RWPE2 (cell line): ENCODE results near the gene APCDD1L.

Source experiments
- ATAC-seq: fragments of 200-7000 bp; cut with Tn5 transposase; 3 replicates; pipeline ENCODE4 v1.9.1; 2021; ENCODE audit warnings: low read depth
- DNase-seq: peaks from one replicate; pipeline ENCODE4 v3.0.0-alpha.2; 2020; ENCODE audit warnings: low spot score
- H3K27ac ChIP-seq: fragments of 450-650 bp; 2 replicates; pipeline ENCODE4 v1.5.1; 2017; ENCODE audit warnings: mild to moderate bottlenecking; ENCODE audit not compliant: poor library complexity, severe bottlenecking
- H3K27me3 ChIP-seq: fragments of 250-450 bp; sonication (Bioruptor Pico); 2 replicates; pipeline ENCODE4 v1.5.1; 2021; ENCODE audit warnings: mild to moderate bottlenecking, moderate library complexity; ENCODE audit not compliant: insufficient read depth, poor library complexity, severe bottlenecking
- H3K36me3 ChIP-seq: fragments of 250-450 bp; sonication (Bioruptor Pico); 2 replicates; pipeline ENCODE4 v1.5.1; 2020; ENCODE audit warnings: low read depth, mild to moderate bottlenecking, moderate library complexity
- H3K4me1 ChIP-seq: fragments of 250-450 bp; sonication (Bioruptor Pico); 2 replicates; pipeline ENCODE4 v1.5.1; 2021; ENCODE audit warnings: mild to moderate bottlenecking, moderate library complexity; ENCODE audit not compliant: insufficient read depth, poor library complexity, severe bottlenecking
- H3K4me3 ChIP-seq: fragments of 250-450 bp; sonication (Bioruptor Pico); 2 replicates; pipeline ENCODE4 v1.5.1; 2021; ENCODE audit warnings: mild to moderate bottlenecking, moderate library complexity; ENCODE audit not compliant: severe bottlenecking
- H3K9me3 ChIP-seq: fragments of 250-450 bp; sonication (Bioruptor Pico); 2 replicates; pipeline ENCODE4 v1.5.1; 2021; ENCODE audit warnings: mild to moderate bottlenecking, moderate library complexity; ENCODE audit not compliant: severe bottlenecking
- TF ChIP-seq, protein P1 (sequence below): fragments of 450-650 bp; IDR thresholded peaks from one replicate; pipeline ENCODE4 v1.5.1; 2017; ENCODE audit warnings: mild to moderate bottlenecking, moderate library complexity; ENCODE audit not compliant: poor library complexity, severe bottlenecking

APCDD1L gene

DNA sequence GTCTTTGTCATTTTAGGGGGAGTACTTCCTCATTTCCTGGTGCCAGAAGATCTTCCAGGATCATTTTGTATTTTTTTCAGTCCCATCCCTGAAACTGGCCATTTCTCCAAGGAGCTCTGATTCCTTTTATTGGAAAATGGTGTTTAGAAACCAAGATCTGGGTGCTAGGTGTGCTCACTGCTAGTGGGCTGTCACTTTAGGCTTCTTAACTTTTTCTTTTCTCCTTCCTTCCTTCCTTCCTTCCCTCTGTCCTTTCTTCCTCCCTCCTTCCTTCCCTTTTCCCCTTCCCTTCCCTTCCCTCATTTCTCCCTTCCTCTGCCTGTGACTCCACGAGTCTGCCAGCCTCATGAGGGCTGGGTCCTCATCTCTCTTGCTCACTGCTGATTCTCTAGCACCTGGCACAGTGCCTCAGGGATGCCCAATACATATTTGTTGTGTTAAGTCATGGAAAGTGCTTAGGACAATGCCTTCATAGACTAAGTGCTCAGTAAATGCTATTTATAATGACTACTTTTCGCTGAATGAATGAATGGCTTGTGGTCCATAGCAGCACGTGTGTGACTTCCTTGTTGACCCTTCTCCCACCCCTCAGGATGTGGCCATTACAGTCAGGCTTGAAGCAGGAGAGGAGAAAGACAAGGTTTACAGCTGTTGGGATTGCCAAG, 36.9 kb downstream of the APCDD1L start:
- no peak overlapping the region for H3K4me3 ChIP-seq
- peaks cover 12% of the 10 kb centered on the region for H3K9me3 ChIP-seq
- ATAC-seq (peak; percentile 38; the same call in 2 of the 3 replicates), DNase-seq (no peak)
- H3K27me3 ChIP-seq, result no peaks in the 10 kb centered on the region
- no peaks in the 10 kb centered on the region for H3K36me3 ChIP-seq
- no peaks in the 10 kb centered on the region for H3K4me1 ChIP-seq
- no peak overlapping the region for H3K27ac ChIP-seq
- TF ChIP-seq, protein P1, sequence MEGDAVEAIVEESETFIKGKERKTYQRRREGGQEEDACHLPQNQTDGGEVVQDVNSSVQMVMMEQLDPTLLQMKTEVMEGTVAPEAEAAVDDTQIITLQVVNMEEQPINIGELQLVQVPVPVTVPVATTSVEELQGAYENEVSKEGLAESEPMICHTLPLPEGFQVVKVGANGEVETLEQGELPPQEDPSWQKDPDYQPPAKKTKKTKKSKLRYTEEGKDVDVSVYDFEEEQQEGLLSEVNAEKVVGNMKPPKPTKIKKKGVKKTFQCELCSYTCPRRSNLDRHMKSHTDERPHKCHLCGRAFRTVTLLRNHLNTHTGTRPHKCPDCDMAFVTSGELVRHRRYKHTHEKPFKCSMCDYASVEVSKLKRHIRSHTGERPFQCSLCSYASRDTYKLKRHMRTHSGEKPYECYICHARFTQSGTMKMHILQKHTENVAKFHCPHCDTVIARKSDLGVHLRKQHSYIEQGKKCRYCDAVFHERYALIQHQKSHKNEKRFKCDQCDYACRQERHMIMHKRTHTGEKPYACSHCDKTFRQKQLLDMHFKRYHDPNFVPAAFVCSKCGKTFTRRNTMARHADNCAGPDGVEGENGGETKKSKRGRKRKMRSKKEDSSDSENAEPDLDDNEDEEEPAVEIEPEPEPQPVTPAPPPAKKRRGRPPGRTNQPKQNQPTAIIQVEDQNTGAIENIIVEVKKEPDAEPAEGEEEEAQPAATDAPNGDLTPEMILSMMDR, result no peak

DNA sequence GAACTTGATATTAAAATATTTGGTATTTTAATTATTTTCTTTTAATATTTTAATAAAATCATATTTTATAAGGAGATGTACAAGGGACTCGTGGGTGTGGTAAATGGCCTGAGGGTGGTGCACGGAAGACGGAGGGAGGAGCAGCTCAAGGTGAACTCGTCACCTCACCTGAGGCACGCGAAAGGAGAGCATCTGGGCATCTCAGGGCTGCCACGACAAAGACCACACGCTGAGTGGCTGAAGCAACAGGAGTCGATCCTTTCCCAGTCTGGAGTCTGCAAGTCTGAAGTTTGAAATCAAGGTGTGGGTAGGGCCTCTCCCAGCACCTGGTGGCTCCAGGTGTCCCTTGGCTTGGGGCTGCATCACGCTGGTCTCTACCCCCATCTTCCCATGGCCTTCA, 39.7 kb downstream of the APCDD1L start:
- H3K27ac ChIP-seq, result no peak overlapping the region

DNA sequence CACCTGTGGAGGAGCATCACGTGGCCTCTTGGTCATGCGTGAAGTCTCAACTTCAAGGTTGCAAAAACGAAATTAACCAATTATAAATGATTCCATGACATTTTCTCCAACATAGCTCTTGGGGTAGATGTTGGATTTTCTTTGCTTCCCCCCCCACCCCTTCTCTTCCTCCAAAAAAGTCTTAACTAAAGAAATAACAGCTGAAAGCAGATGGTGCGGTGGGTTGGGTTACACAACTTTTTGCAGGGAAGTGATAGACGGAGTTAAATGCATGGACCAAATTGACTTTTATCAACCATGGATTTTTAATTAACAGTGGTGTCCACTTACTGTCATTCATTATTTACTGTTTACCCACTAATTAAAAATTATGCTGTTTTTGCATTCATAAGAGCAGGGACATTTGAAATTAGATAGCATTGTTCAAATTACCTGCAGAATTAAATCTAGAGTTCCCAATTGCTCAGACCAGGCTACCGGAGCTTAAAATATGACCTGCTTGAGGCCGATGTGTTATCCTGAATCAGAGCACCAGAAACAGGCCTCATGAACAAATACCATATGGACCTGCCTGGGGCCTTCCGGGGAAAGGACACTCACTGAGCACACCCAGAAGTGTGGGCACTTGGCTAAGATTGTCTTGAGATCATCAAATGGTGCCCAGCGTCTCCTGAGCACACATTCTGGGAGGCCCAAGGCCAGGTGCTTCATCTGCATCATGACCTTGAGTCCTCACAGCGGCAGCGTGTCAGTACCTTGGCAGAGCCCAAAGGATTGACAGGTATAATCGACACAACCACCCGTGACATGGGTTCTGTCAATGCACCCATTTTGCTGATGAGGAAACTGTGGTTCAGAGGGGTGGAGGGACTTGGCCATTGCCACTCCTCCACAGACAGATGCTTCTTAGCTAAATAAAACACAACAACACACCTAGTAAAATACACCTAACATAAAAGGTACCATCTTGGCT, 41.5 kb downstream of the APCDD1L start:
- Histone ChIP-seq H3K36me3 (no peaks in the 10 kb centered on the region), H3K27ac (no peak overlapping the region), H3K27me3 (no peaks in the 10 kb centered on the region), H3K4me1 (no peaks in the 10 kb centered on the region), H3K4me3 (no peak overlapping the region), H3K9me3 (peaks cover 12% of the 10 kb centered on the region)
- ATAC-seq, result no peak
- TF ChIP-seq, protein P1, result no peak
- DNase-seq, result peak; percentile 70

More for the DNA sequence above, 39.7 kb downstream of the APCDD1L start:
- no peak for DNase-seq
- H3K4me1 ChIP-seq, result no peaks in the 10 kb centered on the region
- H3K27me3 ChIP-seq, result no peaks in the 10 kb centered on the region
- no peak overlapping the region for H3K4me3 ChIP-seq
- TF ChIP-seq, protein P1, result no peak
- no peak for ATAC-seq
- H3K9me3 ChIP-seq, result peaks cover 12% of the 10 kb centered on the region
- no peaks in the 10 kb centered on the region for H3K36me3 ChIP-seq

DNA sequence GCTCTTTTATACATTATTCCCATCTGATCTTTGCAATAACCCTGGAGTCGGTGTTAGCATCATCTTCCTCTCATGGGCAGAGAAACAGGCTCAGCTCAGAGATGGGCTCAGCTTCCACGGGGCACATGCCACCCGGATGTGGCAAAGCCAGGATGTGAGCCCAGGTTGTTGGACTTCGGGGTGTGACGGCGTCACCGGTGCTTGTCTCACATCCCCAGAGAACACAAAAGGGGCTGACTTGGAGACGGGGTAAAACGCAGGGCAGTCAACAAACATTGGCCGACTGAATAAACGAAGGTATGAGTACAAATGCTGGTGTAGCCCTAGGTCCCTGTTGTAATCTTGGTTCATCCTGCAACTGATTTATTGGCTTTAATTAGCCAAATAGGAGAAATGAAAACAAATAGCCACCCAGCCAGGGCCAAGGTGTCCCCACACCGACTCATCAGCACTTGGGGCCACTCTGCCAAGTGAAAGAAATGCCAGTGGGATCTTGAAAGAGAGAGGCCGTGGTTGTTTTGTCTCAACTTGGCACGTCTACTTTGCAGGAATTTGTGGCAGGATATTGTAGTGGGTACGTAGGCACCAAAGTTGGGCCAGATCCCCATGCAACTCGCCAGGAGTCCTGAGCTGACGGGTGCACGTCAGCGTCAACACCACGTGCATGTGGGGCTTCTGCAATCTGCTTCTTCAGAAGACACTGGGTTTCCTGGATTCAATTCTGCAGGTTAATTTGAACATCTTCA, 42.8 kb downstream of the APCDD1L start:
- ATAC-seq (no peak), DNase-seq (peak; percentile 76)
- TF ChIP-seq, protein P1, result no peak
- Histone ChIP-seq H3K27ac (no peak overlapping the region), H3K9me3 (no peaks in the 10 kb centered on the region), H3K36me3 (no peaks in the 10 kb centered on the region), H3K4me1 (no peaks in the 10 kb centered on the region), H3K27me3 (no peaks in the 10 kb centered on the region), H3K4me3 (no peak overlapping the region)
